CD4-positive, alpha-beta T cell treated with Interleukin-2 at 100 ng/mL for 4 hours (primary cell): ENCODE measurements around the gene CEP83.
"Not testable (repeated sequence)": the region's sequence is repeated elsewhere in the genome, so short reads cannot be mapped to it uniquely, and the experiment has no call there.

Source experiments
- DNase-seq: peaks from one replicate; pipeline ENCODE4 v3.0.0-alpha.2; 2020; ENCODE audit warnings: low spot score

Gene CEP83

GRCh38 chr12:94434171-94434570 lies 25.5 kb downstream of the CEP83 start:
- DNase-seq, result no peak

GRCh38 chr12:94433744-94434143 lies 25.9 kb downstream of the CEP83 start:
- DNase-seq, result no peak

GRCh38 chr12:94430304-94430703 lies 29.4 kb downstream of the CEP83 start:
- DNase-seq, result no peak

GRCh38 chr12:94429633-94430032 lies 30.0 kb downstream of the CEP83 start:
- no peak for DNase-seq

- no peak for DNase-seq
These were observed 30.5 kb downstream of the CEP83 start for GRCh38 chr12:94429191-94429590.

GRCh38 chr12:94427501-94428381 lies 31.9 kb downstream of the CEP83 start:
- no peak for DNase-seq

- no peak for DNase-seq
These were observed 33.6 kb downstream of the CEP83 start for GRCh38 chr12:94426049-94426448.

- not testable (repeated sequence) for DNase-seq
These were observed 34.8 kb downstream of the CEP83 start for GRCh38 chr12:94424830-94425229.

- no peak for DNase-seq
These were observed 37.6 kb downstream of the CEP83 start for GRCh38 chr12:94421868-94422740.

GRCh38 chr12:94418517-94418916 lies 41.1 kb downstream of the CEP83 start:
- DNase-seq, result no peak

- no peak for DNase-seq
These were observed 43.1 kb downstream of the CEP83 start for GRCh38 chr12:94416613-94417012.

- DNase-seq, result no peak
These were observed 44.6 kb downstream of the CEP83 start for GRCh38 chr12:94415066-94415465.

GRCh38 chr12:94405413-94406116 lies 54.1 kb downstream of the CEP83 start:
- no peak for DNase-seq

GRCh38 chr12:94404854-94405253 lies 54.8 kb downstream of the CEP83 start:
- DNase-seq, result no peak

- DNase-seq, result no peak
These were observed 58.3 kb downstream of the CEP83 start for GRCh38 chr12:94401326-94401725.

GRCh38 chr12:94398685-94399084 lies 61.0 kb downstream of the CEP83 start:
- DNase-seq, result not testable (repeated sequence)

GRCh38 chr12:94397401-94397800 lies 62.3 kb downstream of the CEP83 start:
- DNase-seq, result no peak

- not testable (repeated sequence) for DNase-seq
These were observed 63.7 kb downstream of the CEP83 start for GRCh38 chr12:94396014-94396413.

GRCh38 chr12:94390130-94390485 lies 69.6 kb downstream of the CEP83 start:
- no peak for DNase-seq

- not testable (repeated sequence) for DNase-seq
These were observed 70.1 kb downstream of the CEP83 start for GRCh38 chr12:94389482-94390129.

- DNase-seq, result no peak
These were observed 73.2 kb downstream of the CEP83 start for GRCh38 chr12:94386422-94386821.

- DNase-seq, result no peak
These were observed 75.6 kb downstream of the CEP83 start for GRCh38 chr12:94384030-94384429.
